Rectal smooth muscle tissue (tissue), 1 donor: ENCODE measurements around the gene C2orf81.
"Not testable (repeated sequence)": the region's sequence is repeated elsewhere in the genome, so short reads cannot be mapped to it uniquely, and the experiment has no call there.

ENCODE experiments used
- H3K27ac ChIP-seq: one replicate; pipeline ENCODE4 v1.7.0; 2013; ENCODE audit warnings: low read depth, low read length, inconsistent platforms
- H3K27me3 ChIP-seq: one replicate; pipeline ENCODE4 v1.7.0; 2013; ENCODE audit warnings: low read length; ENCODE audit not compliant: control insufficient read depth, insufficient read depth
- H3K36me3 ChIP-seq: one replicate; pipeline ENCODE4 v1.7.0; 2013; ENCODE audit warnings: low read length; ENCODE audit not compliant: control insufficient read depth, insufficient read depth
- H3K4me1 ChIP-seq: one replicate; pipeline ENCODE4 v1.7.0; 2013; ENCODE audit warnings: low read length; ENCODE audit not compliant: control insufficient read depth, insufficient read depth
- H3K4me3 ChIP-seq: one replicate; pipeline ENCODE4 v1.7.0; 2013; ENCODE audit warnings: low read length
- H3K9ac ChIP-seq: one replicate; pipeline ENCODE4 v1.7.0; 2013; ENCODE audit warnings: low read length

The C2orf81 gene

DNA sequence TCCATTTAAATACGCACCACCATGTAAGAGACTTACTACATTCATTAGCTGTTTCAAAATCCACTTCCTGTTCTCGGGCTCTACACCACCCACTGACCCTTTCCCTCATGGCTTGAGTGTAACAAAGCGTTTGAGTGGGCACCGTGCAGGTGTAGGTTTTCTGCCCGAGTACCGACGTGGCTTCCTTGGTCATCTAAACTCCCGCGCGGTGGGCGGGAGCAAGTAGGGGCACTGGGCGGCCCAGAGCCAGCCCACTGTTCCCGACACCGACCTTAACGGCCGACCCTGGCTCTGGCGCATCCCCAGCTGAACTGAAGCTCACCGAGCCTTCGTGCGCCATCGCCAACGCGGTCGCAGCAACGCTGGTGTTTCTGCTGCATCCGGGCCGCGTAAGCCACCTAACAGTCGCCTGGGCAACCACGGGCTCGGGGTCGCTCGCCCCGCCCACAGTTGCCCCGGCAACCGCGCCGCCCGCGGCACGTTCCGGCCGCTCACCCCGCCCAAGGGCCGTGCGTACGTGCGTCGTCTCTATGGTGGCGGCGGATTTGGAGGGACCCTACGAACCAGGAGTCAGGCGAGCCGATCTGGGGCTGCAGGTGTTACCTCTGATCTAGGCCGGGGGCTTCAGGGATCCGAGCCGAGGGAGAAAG, at the start of gene C2orf81, which contains the start of gene WDR54:
C2orf81 (minus strand) TSS at position 399 of the 650 bp plus-strand sequence; CDS start at position 340, 59 bp downstream.
WDR54 (plus strand) TSS at position 510 of the 650 bp plus-strand sequence. CDS start 424 bp downstream, outside the sequence.
- Histone ChIP-seq H3K27ac (peak within 1 kb of the TSS; percentile 1), H3K4me1 (no peaks in the 10 kb centered on the region), H3K36me3 (no peaks in the 10 kb centered on the region), H3K9ac (no peak within 1 kb of the TSS), H3K4me3 (peak within 1 kb of the TSS; percentile 90), H3K27me3 (no peaks in the 10 kb centered on the region)

DNA sequence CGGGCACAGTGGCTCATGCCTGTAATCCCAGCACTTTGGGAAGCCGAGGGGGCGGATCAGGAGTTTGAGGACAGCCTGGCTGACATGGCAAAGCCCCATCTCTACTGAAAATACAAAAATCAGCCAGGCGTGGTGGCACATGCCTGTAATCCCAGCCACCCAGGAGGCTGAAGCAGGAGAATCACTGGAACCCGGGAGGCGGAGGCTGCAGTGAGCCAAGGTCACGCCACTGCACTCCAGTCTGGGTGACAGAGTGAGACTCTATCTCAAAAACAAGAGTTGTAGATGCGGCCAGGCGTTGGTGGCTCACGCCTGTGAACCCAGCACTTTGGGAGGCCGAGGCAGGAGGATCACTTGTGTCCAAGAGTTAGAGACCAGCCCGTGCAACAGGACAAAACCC, 49.3 kb upstream of the C2orf81 start:
- H3K9ac ChIP-seq, H3K27me3 ChIP-seq, H3K4me3 ChIP-seq, H3K4me1 ChIP-seq, H3K27ac ChIP-seq: not testable (repeated sequence)
- peaks cover 11% of the 10 kb centered on the region for H3K36me3 ChIP-seq

DNA sequence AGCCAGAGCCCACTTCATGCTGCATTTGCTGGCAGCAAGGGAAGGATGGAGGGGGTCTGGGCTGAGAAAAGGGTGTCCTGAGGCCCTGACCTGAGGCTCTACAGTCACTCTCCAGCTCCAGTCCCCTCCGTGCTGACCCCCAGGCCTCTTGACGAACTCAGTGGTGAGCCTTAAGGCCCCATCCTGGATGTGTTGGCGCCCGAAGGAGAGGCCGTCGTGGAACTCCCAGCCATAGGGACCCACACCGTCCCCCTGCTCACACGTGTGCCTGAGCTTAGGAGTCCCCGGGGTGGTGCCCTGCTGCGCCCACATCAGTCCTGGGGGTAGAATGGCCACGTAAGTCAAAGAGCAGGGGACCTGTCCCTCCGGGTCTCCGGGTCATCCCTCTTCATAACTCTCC, 43.0 kb upstream of the C2orf81 start:
- Histone ChIP-seq H3K36me3 (peaks cover 14% of the 10 kb centered on the region), H3K9ac (peak overlapping the region; percentile 83), H3K4me3 (peak overlapping the region; percentile 86), H3K27me3 (no peaks in the 10 kb centered on the region), H3K27ac (peak overlapping the region; percentile 68), H3K4me1 (peaks cover 6% of the 10 kb centered on the region)

DNA sequence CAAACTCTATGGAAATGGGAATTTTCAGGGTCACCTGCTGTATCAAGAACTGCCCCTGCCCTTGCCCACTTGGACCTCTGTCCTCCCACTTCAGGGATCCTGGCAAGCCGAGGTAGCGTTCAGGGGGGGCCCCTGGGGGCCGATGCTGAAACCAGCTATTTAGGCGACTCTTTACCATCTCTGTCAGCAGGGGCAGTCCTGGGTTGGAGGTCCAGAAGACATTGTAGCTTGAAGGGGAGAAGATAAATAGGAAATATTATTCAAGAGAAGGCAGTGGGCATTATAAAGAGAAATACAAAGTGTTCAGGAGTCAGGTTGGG, 41.3 kb upstream of the C2orf81 start:
- no peak overlapping the region for H3K4me3 ChIP-seq
- H3K4me1 ChIP-seq = peaks cover 9% of the 10 kb centered on the region
- H3K36me3 ChIP-seq = peaks cover 14% of the 10 kb centered on the region
- no peaks in the 10 kb centered on the region for H3K27me3 ChIP-seq
- no peak overlapping the region for H3K9ac ChIP-seq
- H3K27ac ChIP-seq = no peak overlapping the region

DNA sequence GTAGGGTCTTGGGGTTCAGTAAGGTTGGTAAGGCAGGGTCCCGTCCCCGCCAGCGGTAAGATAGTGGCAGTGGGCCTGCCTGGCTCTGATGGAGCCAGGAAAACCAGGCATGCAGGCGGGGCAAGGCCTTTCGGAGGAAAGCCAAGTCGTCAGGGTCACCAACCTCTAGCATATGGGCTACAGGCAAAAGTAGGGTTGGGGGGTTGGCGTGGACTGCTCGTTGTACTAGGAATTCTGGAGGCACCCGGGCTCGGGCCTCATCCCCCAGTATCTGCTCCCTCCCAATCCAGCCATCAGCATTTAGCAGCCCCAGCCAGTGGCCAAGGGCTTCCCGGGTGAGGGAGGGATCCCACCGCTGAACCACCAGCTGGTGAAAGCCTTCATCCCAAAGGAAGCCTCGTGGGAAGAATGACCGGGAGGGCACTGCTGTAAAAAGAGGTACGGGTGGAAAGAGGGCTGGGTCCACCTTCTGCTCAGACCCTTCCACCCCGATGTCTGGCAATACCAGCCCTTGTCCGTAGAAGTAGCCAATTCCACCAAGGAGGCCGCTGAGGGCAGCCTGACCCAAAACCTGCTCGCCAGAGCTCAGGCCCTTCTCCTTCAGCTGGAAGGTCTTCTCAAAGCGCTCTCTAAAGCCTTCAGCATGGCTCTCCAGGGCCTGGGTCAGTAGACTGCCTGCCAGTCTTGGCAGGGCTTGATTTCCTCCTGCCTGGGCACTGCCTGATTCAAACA, 40.8 kb upstream of the C2orf81 start:
- peaks cover 14% of the 10 kb centered on the region for H3K36me3 ChIP-seq
- H3K27ac ChIP-seq = no peak overlapping the region
- no peak overlapping the region for H3K4me3 ChIP-seq
- H3K9ac ChIP-seq = no peak overlapping the region
- peaks cover 9% of the 10 kb centered on the region for H3K4me1 ChIP-seq
- no peaks in the 10 kb centered on the region for H3K27me3 ChIP-seq

DNA sequence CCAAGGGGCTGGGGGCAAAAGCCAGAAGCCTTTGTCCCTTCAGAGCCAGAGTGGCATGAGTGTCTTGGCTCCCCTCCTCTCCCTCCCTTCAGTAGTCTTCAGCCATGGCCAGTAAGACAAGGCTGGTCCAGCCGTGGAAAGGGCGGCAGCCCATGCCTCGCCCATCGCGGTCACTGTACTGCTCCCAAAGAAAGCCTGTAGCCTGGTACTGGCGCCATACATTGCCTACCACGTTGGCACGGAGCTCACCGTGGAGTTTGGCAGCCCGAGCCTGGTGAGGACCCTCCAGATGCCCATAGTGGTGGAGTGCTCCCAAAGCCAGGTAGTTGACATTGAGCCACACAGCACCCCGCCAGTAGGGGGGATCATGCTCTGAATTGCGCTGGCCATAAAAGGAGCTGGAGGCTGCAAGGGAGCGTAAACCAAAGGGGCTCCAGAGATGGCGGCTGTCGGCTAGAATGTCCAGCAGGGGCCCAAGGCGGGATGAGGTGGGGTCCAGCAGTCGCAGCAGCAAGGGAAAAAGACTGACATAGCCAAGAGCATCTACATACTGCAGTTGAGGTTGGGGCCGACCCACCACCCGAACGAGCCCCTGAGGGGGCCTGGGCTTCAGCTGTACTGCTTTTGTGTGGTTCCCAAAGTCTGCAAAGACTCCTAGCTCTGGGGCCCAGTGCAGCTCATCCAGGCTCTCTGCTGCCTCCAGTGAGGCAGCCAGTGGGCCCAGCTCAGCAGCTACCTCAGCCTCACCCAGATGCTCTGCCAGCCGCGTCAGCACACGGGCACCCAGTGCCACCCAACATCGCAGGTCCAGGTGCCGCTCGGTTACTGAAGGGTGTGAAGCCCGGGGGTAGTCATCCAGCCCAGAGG, 40.0 kb upstream of the C2orf81 start:
- no peak overlapping the region for H3K4me3 ChIP-seq
- H3K27me3 ChIP-seq = no peaks in the 10 kb centered on the region
- H3K27ac ChIP-seq = no peak overlapping the region
- peaks cover 14% of the 10 kb centered on the region for H3K36me3 ChIP-seq
- peaks cover 16% of the 10 kb centered on the region for H3K4me1 ChIP-seq
- no peak overlapping the region for H3K9ac ChIP-seq

DNA sequence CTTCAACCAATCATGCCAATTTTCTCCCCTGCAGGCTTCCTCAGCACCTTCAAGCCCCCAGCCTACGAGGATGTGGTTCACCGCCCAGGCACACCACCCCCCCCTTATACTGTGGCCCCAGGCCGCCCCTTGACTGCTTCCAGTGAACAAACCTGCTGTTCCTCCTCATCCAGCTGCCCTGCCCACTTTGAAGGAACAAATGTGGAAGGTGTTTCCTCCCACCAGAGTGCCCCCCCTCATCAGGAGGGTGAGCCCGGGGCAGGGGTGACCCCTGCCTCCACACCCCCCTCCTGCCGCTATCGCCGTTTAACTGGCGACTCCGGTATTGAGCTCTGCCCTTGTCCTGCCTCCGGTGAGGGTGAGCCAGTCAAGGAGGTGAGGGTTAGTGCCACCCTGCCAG, 38.8 kb upstream of the C2orf81 start:
- peaks cover 26% of the 10 kb centered on the region for H3K4me1 ChIP-seq
- H3K27me3 ChIP-seq, H3K27ac ChIP-seq, H3K9ac ChIP-seq, H3K4me3 ChIP-seq: not testable (repeated sequence)
- H3K36me3 ChIP-seq = peaks cover 14% of the 10 kb centered on the region

DNA sequence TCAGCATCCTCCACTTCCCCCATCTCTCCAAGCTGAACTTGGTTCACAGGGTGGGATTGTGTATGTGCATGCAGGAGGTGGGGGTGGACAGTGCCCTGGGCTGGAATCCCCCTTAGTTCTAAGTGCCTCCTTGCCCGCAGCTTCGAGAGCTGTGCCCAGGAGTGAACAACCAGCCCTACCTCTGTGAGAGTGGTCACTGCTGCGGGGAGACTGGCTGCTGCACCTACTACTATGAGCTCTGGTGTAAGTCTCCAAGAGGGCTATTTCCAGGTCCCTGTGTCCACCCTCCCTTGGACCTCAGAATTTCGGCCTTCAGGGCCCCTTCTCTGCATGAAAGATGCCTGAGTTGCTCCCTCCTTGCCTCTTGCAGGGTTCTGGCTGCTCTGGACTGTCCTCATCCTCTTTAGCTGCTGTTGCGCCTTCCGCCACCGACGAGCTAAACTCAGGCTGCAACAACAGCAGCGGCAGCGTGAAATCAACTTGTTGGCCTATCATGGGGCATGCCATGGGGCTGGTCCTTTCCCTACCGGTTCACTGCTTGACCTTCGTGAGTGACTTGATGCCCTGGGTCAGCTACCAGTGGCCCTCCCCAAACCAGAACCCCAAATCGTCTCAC, 38.2 kb upstream of the C2orf81 start:
- H3K4me3 ChIP-seq, H3K9ac ChIP-seq: not testable (repeated sequence)

DNA sequence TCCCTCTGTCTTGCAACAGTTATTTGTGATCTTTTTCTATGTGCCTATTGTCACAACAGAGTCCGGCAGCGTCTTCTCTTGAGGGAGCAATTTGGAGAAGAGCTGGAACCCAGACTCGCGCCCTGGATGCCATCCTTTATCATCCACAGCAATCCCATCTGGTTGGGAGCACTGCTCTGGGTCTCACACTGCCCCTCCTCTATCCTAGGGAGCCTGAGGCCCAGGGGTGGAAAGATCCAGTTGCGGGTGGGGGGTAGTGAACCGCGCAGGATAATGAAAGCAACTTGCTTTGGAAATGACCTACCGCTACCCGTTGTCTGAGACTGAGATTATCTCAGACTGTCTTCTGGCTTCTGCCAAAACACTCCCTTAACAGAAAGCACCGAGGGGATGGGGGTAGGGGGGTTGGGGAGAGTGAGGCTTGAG, 37.5 kb upstream of the C2orf81 start:
- H3K9ac ChIP-seq = no peak overlapping the region
- H3K27ac ChIP-seq = no peak overlapping the region
- H3K4me3 ChIP-seq = peak overlapping the region; percentile 62
- H3K4me1 ChIP-seq = peaks cover 22% of the 10 kb centered on the region
- no peaks in the 10 kb centered on the region for H3K27me3 ChIP-seq
- H3K36me3 ChIP-seq = peaks cover 14% of the 10 kb centered on the region

More for the DNA sequence above, 38.2 kb upstream of the C2orf81 start:
- peaks cover 14% of the 10 kb centered on the region for H3K36me3 ChIP-seq
- H3K27ac ChIP-seq, H3K27me3 ChIP-seq: not testable (repeated sequence)
- H3K4me1 ChIP-seq = peaks cover 26% of the 10 kb centered on the region

DNA sequence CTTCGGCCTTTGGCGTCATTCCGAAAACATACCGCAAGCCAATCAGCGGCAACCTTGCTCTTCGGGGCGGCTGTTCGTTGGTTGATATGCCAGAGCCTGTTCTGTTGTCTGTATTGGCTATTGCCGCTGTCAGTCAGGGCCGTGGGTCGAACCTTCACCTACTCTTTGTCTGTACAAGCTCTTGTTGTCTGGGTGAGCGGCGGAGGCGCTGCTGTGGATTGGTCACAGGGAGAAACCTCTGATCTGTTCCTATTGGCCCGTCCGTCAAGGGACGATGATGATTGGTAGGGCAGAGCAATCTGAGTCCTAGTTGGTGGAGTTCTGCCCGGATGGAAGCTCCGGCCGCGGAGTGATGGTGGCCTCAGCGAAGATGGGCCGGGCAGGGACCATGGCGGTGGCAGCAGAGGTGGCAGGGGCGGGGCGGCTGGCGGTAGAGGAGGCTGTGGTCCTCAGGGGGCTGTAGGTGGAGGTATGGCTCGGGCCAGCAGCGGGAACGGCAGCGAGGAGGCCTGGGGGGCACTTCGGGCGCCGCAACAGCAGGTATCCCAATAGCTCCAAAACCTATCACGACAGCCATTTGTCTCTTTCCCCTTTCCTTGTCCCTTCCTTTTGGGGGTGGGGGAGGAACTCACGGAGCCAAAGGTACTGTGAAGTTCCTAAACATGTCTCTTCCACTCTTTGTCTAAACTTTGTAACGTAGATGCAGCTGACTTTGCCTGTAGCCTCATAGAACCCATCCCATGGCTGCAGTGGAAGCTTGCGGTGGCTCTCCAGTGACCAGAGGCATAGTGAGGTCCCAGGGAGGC, 36.9 kb upstream of the C2orf81 start, which contains the start of gene WBP1:
WBP1 (plus strand) TSS at position 307 of the 806 bp plus-strand sequence; CDS start at position 472, 165 bp downstream.
- Histone ChIP-seq H3K9ac (peak within 1 kb of the TSS; percentile 90), H3K4me1 (peaks cover 22% of the 10 kb centered on the region), H3K27me3 (no peaks in the 10 kb centered on the region), H3K4me3 (peak within 1 kb of the TSS; percentile 85), H3K27ac (peak within 1 kb of the TSS; percentile 98), H3K36me3 (peaks cover 14% of the 10 kb centered on the region)

DNA sequence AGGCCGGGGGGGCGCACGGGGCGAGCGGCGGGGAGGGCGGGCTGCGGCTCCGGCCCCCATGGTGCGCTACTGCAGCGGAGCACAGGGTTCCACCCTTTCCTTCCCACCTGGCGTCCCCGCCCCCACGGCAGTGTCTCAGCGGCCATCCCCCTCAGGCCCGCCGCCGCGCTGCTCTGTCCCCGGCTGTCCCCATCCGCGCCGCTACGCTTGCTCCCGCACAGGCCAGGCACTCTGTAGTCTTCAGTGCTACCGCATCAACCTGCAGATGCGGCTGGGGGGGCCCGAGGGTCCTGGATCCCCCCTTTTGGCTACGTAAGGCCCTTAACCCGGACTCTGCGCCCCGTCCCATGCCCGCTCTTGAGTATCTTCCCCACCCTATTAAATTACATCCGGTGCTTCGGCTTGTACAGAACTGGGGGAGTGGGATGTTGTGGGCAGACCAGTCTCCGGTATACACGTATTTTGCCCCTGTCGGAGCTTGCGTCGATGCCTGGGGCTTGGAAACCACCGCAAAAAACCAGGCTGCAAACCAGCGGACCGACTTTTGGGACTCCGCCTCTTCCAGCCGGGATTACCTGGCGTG, 36.2 kb upstream of the C2orf81 start:
- H3K27me3 ChIP-seq = no peaks in the 10 kb centered on the region
- H3K27ac ChIP-seq = peak overlapping the region; percentile 98
- H3K9ac ChIP-seq = peak overlapping the region; percentile 90
- H3K36me3 ChIP-seq = peaks cover 8% of the 10 kb centered on the region
- H3K4me3 ChIP-seq = peak overlapping the region; percentile 85
- peaks cover 22% of the 10 kb centered on the region for H3K4me1 ChIP-seq
